HCT116 (cell line): Measurements from ENCODE around the gene CRYBB1. TPM values are rescaled to one million over a fixed set of nuclear protein-coding genes. Genes with fewer than 3 reads are reported as not detected.

ENCODE experiments used
- ATAC-seq: fragments of 200-7000 bp; cut with Tn5 transposase; 2 replicates; pipeline ENCODE4 v1.9.1; 2020; ENCODE audit warnings: mild to moderate bottlenecking, moderate library complexity
- BruUV-seq: library from RNA; stranded (reverse); fragments of 400-500 nt; replicated peaks from 2 replicates; lab custom pipeline; 2021; lab: Mats Ljungman, UMichigan
- CTCF ChIA-PET: fragments of 300-600 bp; sonication (Branson Sonifier 250); formaldehyde crosslinking; loops from one replicate; lab custom pipeline; 2021; ENCODE audit warnings: antibody characterized with exemption; lab: Charles Lee
- POLR2A ChIA-PET: fragments of 300-600, 350-600 bp; sonication (Branson Sonifier 250); formaldehyde crosslinking; loops from one replicate; lab custom pipeline; 2021; ENCODE audit warnings: antibody characterized with exemption; lab: Charles Lee
- RAD21 ChIA-PET, 2 experiments: fragments of 300-600 bp; sonication (Branson Sonifier 250); formaldehyde crosslinking; loops; one replicate each; lab custom pipeline; 2023; ENCODE audit warnings: low total read pairs in 2 of 2; ENCODE audit not compliant: uncharacterized antibody in 2 of 2, unreplicated experiment in 2 of 2, low non-redundant PET in 1 of 2; lab: Charles Lee
- DNase-seq: peaks from one replicate; pipeline ENCODE4 v3.0.0-alpha.2; 2010; ENCODE audit warnings: low read depth, low spot score
- H2AFZ ChIP-seq: fragments of 200-600 bp; shearing (Covaris generic), sonication (generic); 2 replicates; pipeline ENCODE4 v1.6.1; 2017; ENCODE audit warnings: low read depth, mixed run types, mixed read lengths, antibody characterized with exemption, low read length; ENCODE audit not compliant: poor library complexity, severe bottlenecking
- H3K27ac ChIP-seq: 2 replicates; pipeline ENCODE4 v1.5.1; 2012; ENCODE audit warnings: low read depth, low read length
- H3K27me3 ChIP-seq: fragments of 200-600 bp; sonication (generic); 2 replicates; pipeline ENCODE4 v1.6.1; 2016; ENCODE audit warnings: mixed run types, low read length, mixed read lengths; ENCODE audit not compliant: insufficient read depth
- H3K36me3 ChIP-seq, 2 experiments: fragments of 200-500 bp in 1 of 2; fragments of 200-600 bp in 1 of 2; sonication (Bioruptor generic) in 1 of 2; sonication (generic) in 1 of 2; 2 replicates each; pipeline versions ENCODE4 v1.5.1 to v1.6.1; 2014 to 2016; ENCODE audit warnings: low read length in 2 of 2, inconsistent platforms in 1 of 2, mixed read lengths in 1 of 2, mixed run types in 1 of 2; ENCODE audit not compliant: insufficient read depth in 2 of 2, control insufficient read depth in 1 of 2
- H3K4me1 ChIP-seq, 2 experiments: fragments of 200-600 bp in 1 of 2; sonication (generic) in 1 of 2; 2 replicates each; pipeline versions ENCODE4 v1.5.1 to v1.6.1; 2012 to 2017; ENCODE audit warnings: low read length in 2 of 2, inconsistent platforms in 1 of 2, mild to moderate bottlenecking in 1 of 2, mixed read lengths in 1 of 2, mixed run types in 1 of 2, moderate library complexity in 1 of 2; ENCODE audit not compliant: insufficient read depth in 2 of 2, control insufficient read depth in 1 of 2
- H3K4me2 ChIP-seq: fragments of 200-600 bp; sonication (generic); 2 replicates; pipeline ENCODE4 v1.6.1; 2017; ENCODE audit warnings: mixed run types, low read length, mixed read lengths
- H3K4me3 ChIP-seq, 2 experiments: fragments of 200-600 bp in 1 of 2; sonication (generic) in 1 of 2; replicated peaks in 1 of 2; 2 replicates each; pipeline ENCODE4 v1.5.1; 2011 to 2016; ENCODE audit warnings: low read length in 2 of 2, control low read depth in 1 of 2, low read depth in 1 of 2, mild to moderate bottlenecking in 1 of 2, mixed read lengths in 1 of 2, mixed run types in 1 of 2
- H3K79me2 ChIP-seq: fragments of 200-600 bp; sonication (generic); 2 replicates; pipeline ENCODE4 v1.6.1; 2017; ENCODE audit warnings: mild to moderate bottlenecking, mixed run types, low read length, moderate library complexity, mixed read lengths; ENCODE audit not compliant: insufficient read depth
- H3K9ac ChIP-seq: fragments of 200-600 bp; sonication (generic); 2 replicates; pipeline ENCODE4 v1.6.1; 2016; ENCODE audit warnings: low read length, mixed read lengths
- H3K9me2 ChIP-seq: fragments of 200-600 bp; sonication (generic), shearing (Covaris generic); 2 replicates; pipeline ENCODE4 v1.6.1; 2017; ENCODE audit warnings: mixed run types, mild to moderate bottlenecking, moderate library complexity; ENCODE audit not compliant: insufficient read depth
- H3K9me3 ChIP-seq, 2 experiments: fragments of 200-500 bp in 1 of 2; fragments of 200-600 bp in 1 of 2; sonication (Bioruptor generic) in 1 of 2; sonication (generic) in 1 of 2; 2 replicates each; pipeline ENCODE4 v1.6.1; 2014 to 2017; ENCODE audit warnings: low read length in 2 of 2, mixed read lengths in 2 of 2, inconsistent platforms in 1 of 2, low read depth in 1 of 2, mild to moderate bottlenecking in 1 of 2, mixed run types in 1 of 2, moderate library complexity in 1 of 2; ENCODE audit not compliant: control insufficient read depth in 1 of 2, insufficient read depth in 1 of 2
- H4K20me1 ChIP-seq: fragments of 200-600 bp; sonication (generic), shearing (Covaris generic); 2 replicates; pipeline ENCODE4 v1.6.1; 2017; ENCODE audit warnings: mixed run types, mild to moderate bottlenecking, moderate library complexity; ENCODE audit not compliant: insufficient read depth
- CBX3 ChIP-seq: IDR thresholded peaks from 2 replicates; pipeline ENCODE4 v1.6.1; 2012; ENCODE audit warnings: low read depth
- CEBPB ChIP-seq: IDR thresholded peaks from 2 replicates; pipeline ENCODE4 v1.6.1; 2012; ENCODE audit warnings: low read depth
- EGR1 ChIP-seq: IDR thresholded peaks from 2 replicates; pipeline ENCODE4 v1.6.1; 2012; ENCODE audit warnings: low read depth
- ELF1 ChIP-seq: IDR thresholded peaks from 2 replicates; pipeline ENCODE4 v1.6.1; 2012; ENCODE audit warnings: low read depth, borderline replicate concordance
- EZH2 ChIP-seq: fragments of 200-600 bp; sonication (generic); IDR thresholded peaks from 2 replicates; pipeline ENCODE4 v1.6.1; 2017; ENCODE audit warnings: antibody characterized with exemption, mixed run types
- EZH2phosphoT487 ChIP-seq: fragments of 200-600 bp; IDR thresholded peaks from 2 replicates; pipeline ENCODE4 v1.6.1; 2018; ENCODE audit warnings: antibody characterized with exemption, borderline replicate concordance
- FOSL1 ChIP-seq: IDR thresholded peaks from 2 replicates; pipeline ENCODE4 v1.6.1; 2012; ENCODE audit warnings: low read depth
- MAX ChIP-seq: IDR thresholded peaks from 2 replicates; pipeline ENCODE4 v1.6.1; 2012
- POLR2A ChIP-seq: IDR thresholded peaks from 2 replicates; pipeline ENCODE4 v1.7.0; 2011; ENCODE audit warnings: borderline replicate concordance; ENCODE audit not compliant: insufficient read depth, insufficient read length; ENCODE audit errors: extremely low read depth
- RAD21 ChIP-seq: IDR thresholded peaks from 2 replicates; pipeline ENCODE4 v1.6.1; 2012; ENCODE audit warnings: low read depth, mild to moderate bottlenecking
- REST ChIP-seq: IDR thresholded peaks from 2 replicates; pipeline ENCODE4 v1.6.1; 2012; ENCODE audit warnings: low read depth
- SIN3A ChIP-seq: IDR thresholded peaks from 2 replicates; pipeline ENCODE4 v1.6.1; 2012; ENCODE audit warnings: low read depth
- SP1 ChIP-seq: IDR thresholded peaks from 2 replicates; pipeline ENCODE4 v1.6.1; 2012; ENCODE audit warnings: low read depth
- SRF ChIP-seq: IDR thresholded peaks from 2 replicates; pipeline ENCODE4 v1.6.1; 2012; ENCODE audit warnings: low read depth
- TCF7L2 ChIP-seq: IDR thresholded peaks from 2 replicates; pipeline ENCODE4 v1.7.0; 2011; ENCODE audit warnings: borderline replicate concordance, inconsistent platforms; ENCODE audit not compliant: insufficient read depth, insufficient read length; ENCODE audit errors: extremely low read depth
- YY1 ChIP-seq: IDR thresholded peaks from 2 replicates; pipeline ENCODE4 v1.6.1; 2011; ENCODE audit warnings: low read length, low read depth, moderate library complexity, mild to moderate bottlenecking; ENCODE audit not compliant: insufficient replicate concordance; ENCODE audit errors: extremely low read depth
- ZBTB33 ChIP-seq: IDR thresholded peaks from 2 replicates; pipeline ENCODE4 v1.6.1; 2011; ENCODE audit warnings: mild to moderate bottlenecking, low read length, moderate library complexity; ENCODE audit not compliant: insufficient replicate concordance; ENCODE audit errors: extremely low read depth
- ZFX ChIP-seq: fragments of 450-650 bp; IDR thresholded peaks from 2 replicates; pipeline ENCODE4 v1.6.1; 2017
- ZNF274 ChIP-seq: fragments of 200-500 bp; sonication (Bioruptor generic); IDR thresholded peaks from 2 replicates; pipeline ENCODE4 v1.6.1; 2014; ENCODE audit warnings: mild to moderate bottlenecking, low read depth, low read length, inconsistent platforms
- intact Hi-C: fragments of 100-400 bp; cut with micrococcal nuclease; formaldehyde crosslinking; loops from 2 replicates; pipeline ENCODE4 v1.10.0; 2022
- total RNA-seq: library from RNA; stranded (reverse); gene quantifications from one replicate; pipeline ENCODE4 v1.2.1, GENCODE V29; 2021; ENCODE audit not compliant: unreplicated experiment
- TF ChIP-seq, protein P1 (sequence below), 3 experiments: fragments of 200-600 bp in 1 of 3; sonication (generic) in 1 of 3; IDR thresholded peaks in 2 of 3; conservative IDR thresholded peaks in 1 of 3; 2 replicates each; pipeline ENCODE4 v1.5.1; 2012 to 2017; ENCODE audit warnings: low read depth in 2 of 3, low read length in 2 of 3, antibody characterized with exemption in 1 of 3, borderline replicate concordance in 1 of 3, control low read depth in 1 of 3, mild to moderate bottlenecking in 1 of 3, mixed read lengths in 1 of 3, mixed run types in 1 of 3, moderate library complexity in 1 of 3; ENCODE audit not compliant: insufficient read depth in 1 of 3

The CRYBB1 gene
- total RNA-seq, 1 experiment from 2014 or later: not detected

DNA sequence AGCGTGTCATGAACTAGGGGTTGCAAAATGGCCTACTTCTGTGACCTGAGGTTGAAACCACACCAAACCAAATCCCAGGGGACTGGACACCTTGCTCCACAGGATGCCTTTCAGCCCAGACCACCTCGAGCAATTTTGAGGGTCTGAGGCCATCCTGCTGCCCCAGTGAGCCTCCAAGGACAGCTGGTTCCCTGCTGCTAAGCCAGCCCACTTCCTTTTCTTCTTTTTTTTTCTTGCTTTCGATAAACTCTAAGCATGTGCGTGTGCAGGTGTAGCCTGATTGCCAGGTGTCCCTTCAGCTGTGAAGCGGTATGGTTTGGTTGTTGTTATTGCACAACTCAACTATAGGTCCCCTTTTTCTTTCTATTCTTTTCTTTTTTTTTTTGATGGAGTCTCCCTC, 2.7 kb downstream of the CRYBB1 start:
- Histone ChIP-seq H3K9ac (no peak overlapping the region), H3K79me2 (no peaks in the 10 kb centered on the region), H3K4me2 (no peak overlapping the region), H3K27ac (no peak overlapping the region), H3K4me1 (no peaks in the 10 kb centered on the region), H3K9me2 (no peaks in the 10 kb centered on the region), H3K27me3 (0 out of 2 replicates have a peak, but pooled peaks cover 5% of the 10 kb centered on the region), H2AFZ (no peak overlapping the region), H3K36me3 (no peaks in the 10 kb centered on the region), H4K20me1 (no peaks in the 10 kb centered on the region), H3K9me3 (no peaks in the 10 kb centered on the region), H3K4me3 (no peak overlapping the region)
- RAD21 ChIA-PET: no interaction called here
- CTCF ChIA-PET: no interaction called here
- TF ChIP-seq MAX (no peak), ZNF274 (no peak), CEBPB (no peak), SRF (no peak), ZBTB33 (no peak), REST (no peak), EZH2phosphoT487 (no peak), SP1 (no peak), ELF1 (no peak), RAD21 (no peak), EGR1 (no peak), TCF7L2 (no peak), SIN3A (no peak), YY1 (no peak), FOSL1 (no peak), CBX3 (no peak), ZFX (no peak), POLR2A (no peak), EZH2 (no peak)
- TF ChIP-seq, protein P1, sequence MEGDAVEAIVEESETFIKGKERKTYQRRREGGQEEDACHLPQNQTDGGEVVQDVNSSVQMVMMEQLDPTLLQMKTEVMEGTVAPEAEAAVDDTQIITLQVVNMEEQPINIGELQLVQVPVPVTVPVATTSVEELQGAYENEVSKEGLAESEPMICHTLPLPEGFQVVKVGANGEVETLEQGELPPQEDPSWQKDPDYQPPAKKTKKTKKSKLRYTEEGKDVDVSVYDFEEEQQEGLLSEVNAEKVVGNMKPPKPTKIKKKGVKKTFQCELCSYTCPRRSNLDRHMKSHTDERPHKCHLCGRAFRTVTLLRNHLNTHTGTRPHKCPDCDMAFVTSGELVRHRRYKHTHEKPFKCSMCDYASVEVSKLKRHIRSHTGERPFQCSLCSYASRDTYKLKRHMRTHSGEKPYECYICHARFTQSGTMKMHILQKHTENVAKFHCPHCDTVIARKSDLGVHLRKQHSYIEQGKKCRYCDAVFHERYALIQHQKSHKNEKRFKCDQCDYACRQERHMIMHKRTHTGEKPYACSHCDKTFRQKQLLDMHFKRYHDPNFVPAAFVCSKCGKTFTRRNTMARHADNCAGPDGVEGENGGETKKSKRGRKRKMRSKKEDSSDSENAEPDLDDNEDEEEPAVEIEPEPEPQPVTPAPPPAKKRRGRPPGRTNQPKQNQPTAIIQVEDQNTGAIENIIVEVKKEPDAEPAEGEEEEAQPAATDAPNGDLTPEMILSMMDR (IDR thresholded peaks at IDR 0.05 in 2 of 3, conservative IDR thresholded peaks at IDR 0.05 in 1 of 3; ENCODE audit: borderline replicate concordance in 1 of 3, insufficient read depth in 1 of 3, low read depth in 2 of 3, low read length in 2 of 3): no peak
- ATAC-seq: no peak
- no peak for DNase-seq
- intact Hi-C loops: no loop called here
- POLR2A ChIA-PET: no interaction called here
- BruUV-seq: no TSS peak
